Liver (tissue), 9 donors: ENCODE measurements around the gene CGN. TPM values are rescaled to one million over a fixed set of nuclear protein-coding genes. Genes with fewer than 3 reads are reported as not detected.

Experiments
- DNase-seq: peaks from one replicate; pipeline ENCODE4 v3.0.0-alpha.2; 2017; ENCODE audit warnings: low spot score
- H3K27ac ChIP-seq, 2 donors: one replicate each; pipeline ENCODE4 v1.7.0; 2013; ENCODE audit warnings: inconsistent platforms in 2 of 2, low read length in 2 of 2, control low read depth in 1 of 2, low read depth in 1 of 2, mild to moderate bottlenecking in 1 of 2
- H3K27me3 ChIP-seq, 4 donors: one replicate each; pipeline versions ENCODE4 v1.6.1 to v1.7.0; 2013; ENCODE audit warnings: low read length in 3 of 4, inconsistent platforms in 1 of 4, mild to moderate bottlenecking in 1 of 4, moderate library complexity in 1 of 4; ENCODE audit not compliant: control insufficient read depth in 4 of 4, insufficient read depth in 4 of 4
- H3K36me3 ChIP-seq, 4 donors: one replicate each; pipeline versions ENCODE4 v1.6.1 to v1.7.0; 2013; ENCODE audit warnings: low read length in 3 of 4, mild to moderate bottlenecking in 3 of 4, low read depth in 1 of 4, moderate library complexity in 1 of 4; ENCODE audit not compliant: control insufficient read depth in 4 of 4, insufficient read depth in 3 of 4
- H3K4me1 ChIP-seq, 4 donors: one replicate each; pipeline versions ENCODE4 v1.6.1 to v1.7.0; 2013; ENCODE audit warnings: low read length in 3 of 4, mild to moderate bottlenecking in 3 of 4, moderate library complexity in 1 of 4; ENCODE audit not compliant: control insufficient read depth in 4 of 4, insufficient read depth in 4 of 4
- H3K4me3 ChIP-seq, 3 donors: one replicate each; pipeline versions ENCODE4 v1.6.1 to v1.7.0; 2013; ENCODE audit warnings: low read length in 3 of 3, control low read depth in 1 of 3, low read depth in 1 of 3, mild to moderate bottlenecking in 1 of 3
- H3K9ac ChIP-seq, 2 donors: one replicate each; pipeline ENCODE4 v1.7.0; 2013; ENCODE audit warnings: low read length in 2 of 2, mild to moderate bottlenecking in 2 of 2, moderate library complexity in 2 of 2, control low read depth in 1 of 2, low read depth in 1 of 2
- H3K9me3 ChIP-seq, 4 donors: one replicate each; pipeline versions ENCODE4 v1.6.1 to v1.7.0; 2013; ENCODE audit warnings: low read length in 3 of 4; ENCODE audit not compliant: control insufficient read depth in 4 of 4
- ATF3 ChIP-seq: IDR thresholded peaks from 2 replicates; pipeline ENCODE4 v1.6.1; 2016; ENCODE audit warnings: antibody characterized with exemption
- CTCF ChIP-seq: fragments of 150-350 bp; IDR thresholded peaks from 2 replicates; pipeline ENCODE4 v1.5.1; 2017; ENCODE audit warnings: improper control_type of control experiment, low read depth, low read length; ENCODE audit not compliant: missing input control
- EGR1 ChIP-seq, 2 donors: IDR thresholded peaks; 2 replicates each; pipeline ENCODE4 v1.6.1; 2016 to 2018; ENCODE audit warnings: antibody characterized with exemption in 2 of 2, low read depth in 2 of 2
- GABPA ChIP-seq, 2 donors: IDR thresholded peaks in 1 of 2; conservative IDR thresholded peaks in 1 of 2; 2 replicates each; pipeline ENCODE4 v1.6.1; 2016; ENCODE audit warnings: antibody characterized with exemption in 2 of 2, mild to moderate bottlenecking in 1 of 2, moderate library complexity in 1 of 2
- HNF4A ChIP-seq, 2 donors: conservative IDR thresholded peaks; 2 replicates each; pipeline ENCODE4 v1.6.1; 2016; ENCODE audit warnings: antibody characterized with exemption in 2 of 2, mild to moderate bottlenecking in 2 of 2
- HNF4G ChIP-seq: IDR thresholded peaks from 2 replicates; pipeline ENCODE4 v1.6.1; 2016; ENCODE audit warnings: antibody characterized with exemption
- JUND ChIP-seq, 2 donors: IDR thresholded peaks; 2 replicates each; pipeline ENCODE4 v1.6.1; 2016; ENCODE audit warnings: antibody characterized with exemption in 2 of 2
- MAX ChIP-seq: IDR thresholded peaks from 2 replicates; pipeline ENCODE4 v1.6.1; 2016; ENCODE audit warnings: antibody characterized with exemption
- NR2F2 ChIP-seq: IDR thresholded peaks from 2 replicates; pipeline ENCODE4 v1.6.1; 2016; ENCODE audit warnings: antibody characterized with exemption
- RAD21 ChIP-seq, 2 donors: IDR thresholded peaks; 2 replicates each; pipeline ENCODE4 v1.6.1; 2016; ENCODE audit warnings: antibody characterized with exemption in 2 of 2, mild to moderate bottlenecking in 2 of 2
- REST ChIP-seq: IDR thresholded peaks from 2 replicates; pipeline ENCODE4 v1.6.1; 2016; ENCODE audit warnings: antibody characterized with exemption, mild to moderate bottlenecking
- RXRA ChIP-seq, 2 donors: IDR thresholded peaks; 2 replicates each; pipeline ENCODE4 v1.6.1; 2017 to 2018; ENCODE audit warnings: antibody characterized with exemption in 2 of 2, mild to moderate bottlenecking in 1 of 2
- SP1 ChIP-seq: IDR thresholded peaks from 2 replicates; pipeline ENCODE4 v1.6.1; 2018; ENCODE audit warnings: antibody characterized with exemption, mild to moderate bottlenecking
- TAF1 ChIP-seq: conservative IDR thresholded peaks from 2 replicates; pipeline ENCODE4 v1.6.1; 2016; ENCODE audit warnings: antibody characterized with exemption, mild to moderate bottlenecking
- YY1 ChIP-seq: IDR thresholded peaks from 2 replicates; pipeline ENCODE4 v1.6.1; 2016; ENCODE audit warnings: antibody characterized with exemption, mild to moderate bottlenecking
- ZBTB33 ChIP-seq: IDR thresholded peaks from 2 replicates; pipeline ENCODE4 v1.6.1; 2016; ENCODE audit warnings: antibody characterized with exemption
- WGBS: extraction: QIAGEN DNeasy Blood & Tissue Kit; methylation state at CpG from one replicate; pipeline ENCODE4 v1.1.7; 2013; 5-methylcytosine and 5-hydroxymethylcytosine counted together
- polyA plus RNA-seq, 2 donors: library from polyadenylated mRNA; stranded (reverse) in 1 of 2; unstranded in 1 of 2; fragments of 200-250 nt in 1 of 2; fragments of >200 nt in 1 of 2; fragmentation: Nextera tagmentation in 1 of 2; extraction: Ambion mirVana in 1 of 2; gene quantifications; one replicate each; pipeline versions ENCODE4 v1.2.1 to v1.2.3, GENCODE V29; 2013 to 2015
- total RNA-seq, 2 donors: library from RNA; depleted of rRNA; stranded (reverse); fragments of >200 nt; gene quantifications; one replicate each; pipeline ENCODE4 v1.2.3, GENCODE V29; 2014
- donor health status: healthy.
- donor health status: healthy.
- donor health status: healthy.
- donor health status: healthy.
- donor health status: healthy.

The CGN gene
- total and polyA plus RNA-seq, 4 donors, result 16.9 to 48.9 (median 19.4) TPM

- peaks cover 0 to 1% (median 0%) of the 10 kb centered on the region in 4 donors for H3K36me3 ChIP-seq
- no peaks in the 10 kb centered on the region for H3K27me3 ChIP-seq
- H3K4me3 ChIP-seq, result peak overlapping the region; percentile 68 to 97 (median 76)
- H3K9ac ChIP-seq, result peak overlapping the region; percentile 71 to 79
- H3K27ac ChIP-seq, result peak overlapping the region; percentile 39 to 46
- peak; percentile 66 for DNase-seq
- TF ChIP-seq HNF4A (conservative IDR thresholded peaks at IDR 0.05) (no peak), TAF1 (peak; percentile 40), JUND (IDR thresholded peaks at IDR 0.05) (peak in 1 of 2 donors; percentile 24), RXRA (IDR thresholded peaks at IDR 0.05) (peak in 1 of 2 donors; percentile 33), YY1 (peak; percentile 18), GABPA (IDR thresholded peaks at IDR 0.05 in 1 of 2, conservative IDR thresholded peaks at IDR 0.05 in 1 of 2) (no peak), ZBTB33 (no peak), SP1 (peak; percentile 38), RAD21 (IDR thresholded peaks at IDR 0.05) (peak; percentile 4 to 41), REST (no peak)
- no peaks in the 10 kb centered on the region for H3K4me1 ChIP-seq
- no peaks in the 10 kb centered on the region for H3K9me3 ChIP-seq
- WGBS, result 2% methylated on average over 36 of the region's 36 CpGs
Observed at GRCh38 chr1:151472856-151473731, 38.1 kb upstream of the CGN start.

GRCh38 chr1:151474745-151475144 lies 36.4 kb upstream of the CGN start:
- no peaks in the 10 kb centered on the region for H3K27me3 ChIP-seq
- no peaks in the 10 kb centered on the region for H3K4me1 ChIP-seq
- WGBS, result 97% methylated on average over 3 of the region's 3 CpGs
- no peak overlapping the region for H3K9ac ChIP-seq
- no peak overlapping the region for H3K4me3 ChIP-seq
- no peaks in the 10 kb centered on the region for H3K9me3 ChIP-seq
- DNase-seq, result no peak
- H3K36me3 ChIP-seq, result peaks cover 0 to 1% (median 0%) of the 10 kb centered on the region in 4 donors
- H3K27ac ChIP-seq, result no peak overlapping the region
- no peak for TF ChIP-seq RAD21 (IDR thresholded peaks at IDR 0.05)
- TF ChIP-seq GABPA (IDR thresholded peaks at IDR 0.05 in 1 of 2, conservative IDR thresholded peaks at IDR 0.05 in 1 of 2), result no peak
- no peak for TF ChIP-seq ZBTB33
- no peak for TF ChIP-seq SP1
- no peak for TF ChIP-seq EGR1 (IDR thresholded peaks at IDR 0.05; ENCODE audit: low read depth in 2 of 2)
- no peak for TF ChIP-seq ATF3
- no peak for TF ChIP-seq CTCF
- TF ChIP-seq JUND (IDR thresholded peaks at IDR 0.05), result no peak
- no peak for TF ChIP-seq REST
- TF ChIP-seq NR2F2, result no peak
- TF ChIP-seq HNF4G, result no peak
- TF ChIP-seq HNF4A (conservative IDR thresholded peaks at IDR 0.05), result no peak
- TF ChIP-seq MAX, result no peak
- TF ChIP-seq RXRA (IDR thresholded peaks at IDR 0.05), result no peak
